AG08396 (cell line): Measurements from ENCODE around the gene TNIP1.

Experiments used
- DNase-seq: peaks from one replicate; pipeline ENCODE4 v3.0.0; 2012; ENCODE audit warnings: low spot score, mixed read lengths

Gene TNIP1

DNA sequence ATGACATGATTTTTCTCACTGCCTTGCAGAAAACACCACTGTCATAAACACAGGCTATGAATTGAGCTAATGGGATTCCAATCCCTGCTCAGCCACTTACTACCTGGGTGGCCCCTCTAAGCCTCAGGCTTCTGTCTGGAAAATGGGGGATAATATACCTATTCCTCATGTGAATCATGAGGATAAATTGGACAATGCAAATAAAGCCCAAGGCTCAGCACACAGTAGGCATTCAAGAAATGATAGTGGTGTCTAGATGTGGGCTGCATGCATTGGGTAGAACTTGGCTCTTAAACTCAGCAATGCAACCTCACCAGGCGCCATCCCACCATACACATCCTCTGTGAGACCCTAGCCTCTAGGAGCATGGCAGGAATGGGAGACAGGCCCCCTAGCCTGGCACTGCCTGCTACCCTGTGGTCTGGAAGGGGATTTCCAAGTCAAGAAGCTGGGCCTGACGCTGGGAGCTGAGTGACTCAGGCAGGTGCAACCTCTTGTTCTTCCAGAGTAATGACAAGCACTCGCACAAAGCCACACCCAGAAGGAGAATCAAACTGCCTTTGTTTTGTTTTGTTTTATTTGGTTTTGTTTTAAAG, 2.3 kb upstream of the TNIP1 start:
- DNase-seq, result no peak

DNA sequence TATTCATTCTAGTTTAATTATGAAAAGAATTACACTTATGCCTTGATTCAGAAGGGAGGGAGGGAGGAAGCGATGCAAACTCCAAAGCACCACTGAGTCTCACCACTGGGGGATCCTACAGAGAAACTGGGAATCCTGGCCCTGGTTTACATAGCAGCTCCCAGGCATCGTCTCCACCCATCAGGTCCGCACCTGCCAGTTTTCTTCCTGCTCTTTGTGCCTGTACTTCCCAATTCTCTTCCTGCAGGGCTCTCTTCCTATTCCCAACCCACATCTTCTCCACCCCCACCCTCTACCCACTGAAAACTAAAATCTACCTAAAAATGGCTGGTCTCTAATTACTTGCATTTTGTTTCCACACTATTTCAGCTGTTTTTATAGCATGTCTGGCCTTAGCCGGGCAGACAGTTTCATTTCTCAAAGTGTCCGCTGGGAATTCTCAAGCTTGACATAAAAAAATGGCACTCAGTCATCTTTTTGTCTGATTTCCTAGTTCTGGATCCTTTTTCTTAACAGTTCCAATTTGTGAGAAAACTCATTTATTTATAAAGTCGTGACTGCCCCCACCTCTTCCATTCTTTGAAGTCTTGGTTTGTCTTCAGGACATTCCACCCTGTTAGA, 1.6 kb upstream of the TNIP1 start:
- DNase-seq, result no peak

DNA sequence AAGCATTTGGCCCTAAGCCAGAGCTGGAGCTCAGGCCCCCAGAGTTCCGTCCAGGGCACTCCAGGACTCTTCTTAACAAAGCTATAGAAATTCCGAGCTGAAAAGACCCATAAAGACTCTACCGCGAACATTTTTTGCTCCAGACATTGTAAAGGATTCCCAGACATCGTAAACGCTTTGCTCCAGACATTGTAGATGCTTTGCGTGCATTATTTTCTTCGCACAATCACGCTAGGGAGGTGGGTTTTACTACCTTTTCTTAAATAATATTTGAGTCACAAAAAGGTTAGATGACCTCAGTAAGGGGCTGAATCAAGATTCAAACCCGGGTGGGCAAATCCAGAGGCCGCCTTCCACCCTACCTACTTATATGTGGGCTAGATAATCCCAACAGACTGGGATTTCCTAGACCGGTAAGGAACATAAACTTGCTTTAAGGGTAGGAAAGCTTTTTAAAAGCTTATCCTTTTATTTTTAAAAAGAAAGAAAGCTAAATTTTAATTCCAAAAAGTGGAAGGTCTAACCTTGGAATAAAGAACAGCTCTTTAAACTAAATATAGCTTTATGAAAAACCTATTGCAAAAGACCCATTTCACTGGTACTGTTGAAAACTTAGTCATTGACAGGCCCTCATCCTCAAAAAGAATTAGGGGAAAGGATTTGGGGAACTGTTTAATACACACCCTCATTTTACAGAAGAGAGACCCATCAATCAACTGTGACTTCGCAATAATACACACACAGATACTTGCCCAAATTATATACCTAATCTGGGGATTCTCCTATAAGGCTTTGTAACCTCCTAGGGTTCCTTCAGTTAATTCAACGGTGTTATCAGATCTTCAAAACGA, 822 bp upstream of the TNIP1 start:
- DNase-seq, result no peak

DNA sequence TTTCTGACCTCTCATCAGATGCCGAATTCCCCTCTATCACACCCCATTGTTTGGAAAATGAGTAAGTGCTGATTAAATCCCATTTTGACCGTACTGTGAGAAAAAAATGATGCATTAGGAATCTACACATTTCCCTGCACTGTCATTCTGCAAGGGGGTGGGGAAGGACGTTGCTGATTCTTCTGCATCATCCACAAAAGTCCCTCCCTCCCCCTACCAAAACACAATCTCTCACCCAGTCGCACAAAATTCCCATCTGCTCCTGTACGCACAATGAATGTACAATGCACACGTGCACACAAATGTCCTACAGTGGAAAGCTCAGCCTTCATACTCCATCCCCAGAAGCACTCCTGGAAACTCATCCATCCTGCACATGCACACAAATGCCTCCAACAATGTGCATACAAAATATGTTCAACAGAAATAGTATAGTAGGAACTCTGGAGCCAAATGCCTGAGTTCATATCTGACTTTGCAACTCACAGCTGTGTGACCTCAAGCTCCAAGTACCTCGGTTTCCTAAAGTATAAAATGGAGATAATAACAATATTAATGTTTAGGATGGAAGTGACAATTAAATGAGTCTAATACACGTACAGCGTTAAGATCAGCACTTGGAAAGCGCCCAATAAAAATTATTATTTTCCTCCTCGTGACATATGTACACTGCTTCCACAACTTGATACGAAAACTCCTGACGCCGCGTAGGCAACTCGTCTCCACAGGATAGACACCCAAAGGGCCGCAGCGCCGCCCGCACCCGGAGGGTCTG, 809 bp downstream of the TNIP1 start:
- peak; percentile 55 for DNase-seq

DNA sequence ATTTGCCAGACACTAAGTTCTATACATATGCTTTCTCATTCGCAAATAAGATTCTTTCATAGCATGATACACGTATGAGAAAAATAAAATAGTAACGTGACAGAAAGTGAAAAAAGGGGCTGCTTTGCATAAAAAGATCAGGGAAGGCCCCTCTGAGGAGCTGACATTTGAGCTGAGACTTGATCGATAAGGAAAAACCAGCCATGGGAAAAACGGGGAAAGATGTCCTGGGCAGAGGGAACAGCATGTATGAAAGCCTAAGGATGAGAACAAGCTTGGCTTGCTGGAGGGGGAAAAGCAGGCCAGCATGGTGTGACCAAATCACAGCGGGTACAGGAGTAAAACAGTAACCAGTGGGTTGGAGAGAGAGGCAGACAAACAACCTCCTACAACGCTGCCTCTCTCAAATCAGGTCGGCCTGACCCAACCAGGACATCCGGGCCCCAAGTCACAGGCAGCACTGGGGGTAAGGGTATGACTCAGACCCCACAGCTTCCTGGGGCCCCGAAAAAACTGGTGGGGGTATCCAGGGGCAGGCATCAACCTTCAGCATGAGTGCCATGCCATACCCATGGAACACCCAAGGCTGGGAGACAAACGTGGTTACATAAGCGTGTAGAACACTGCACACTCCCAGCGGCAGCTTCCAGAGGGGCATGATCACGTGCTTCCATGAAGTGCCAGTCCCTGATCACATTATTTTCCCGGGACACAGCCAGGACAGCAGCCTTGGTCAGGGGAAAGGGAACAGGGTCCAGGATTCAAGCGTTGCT, 2.2 kb downstream of the TNIP1 start:
- no peak for DNase-seq

DNA sequence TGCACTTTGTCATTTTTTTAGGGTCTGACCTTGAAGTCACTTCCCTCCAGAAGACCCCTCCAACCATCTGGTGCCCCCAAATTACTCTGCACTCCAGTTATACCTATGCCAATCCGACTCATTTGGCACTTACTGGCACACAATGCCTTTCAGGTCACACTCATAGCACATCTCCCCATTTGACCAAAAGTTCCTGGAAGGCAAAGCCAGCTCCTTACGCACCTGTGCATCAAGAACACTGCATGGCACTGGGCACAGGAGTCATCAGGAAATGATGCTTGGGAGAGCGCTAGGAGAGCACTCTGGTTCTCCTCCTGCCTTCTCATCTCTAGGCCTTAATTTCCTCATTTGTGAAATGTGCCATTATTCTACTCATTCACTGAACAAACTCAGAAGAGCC, 2.9 kb downstream of the TNIP1 start:
- DNase-seq, result no peak

- DNase-seq, result no peak
These were observed 3.4 kb downstream of the TNIP1 start for GRCh38 chr5:151077419-151077818.

DNA sequence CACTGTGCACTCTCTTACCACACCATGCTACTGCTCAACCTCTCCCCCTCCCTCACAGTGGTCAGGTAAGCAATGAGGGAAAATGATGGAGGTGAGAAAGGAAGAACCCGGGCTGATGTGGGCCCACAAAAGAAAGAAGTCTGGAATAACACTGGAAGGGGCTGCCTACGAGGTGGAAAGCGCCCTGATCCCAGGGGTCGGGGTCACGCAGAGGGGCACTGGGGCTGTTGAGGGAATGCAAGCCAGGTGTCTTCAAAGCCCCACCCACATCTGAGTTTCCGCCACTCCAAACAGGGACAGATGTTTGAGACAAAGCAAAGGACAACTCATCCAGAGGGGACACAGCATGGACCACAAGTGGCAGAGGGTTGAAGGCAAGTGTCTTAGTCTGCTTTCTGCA, 4.2 kb downstream of the TNIP1 start:
- DNase-seq, result no peak

DNA sequence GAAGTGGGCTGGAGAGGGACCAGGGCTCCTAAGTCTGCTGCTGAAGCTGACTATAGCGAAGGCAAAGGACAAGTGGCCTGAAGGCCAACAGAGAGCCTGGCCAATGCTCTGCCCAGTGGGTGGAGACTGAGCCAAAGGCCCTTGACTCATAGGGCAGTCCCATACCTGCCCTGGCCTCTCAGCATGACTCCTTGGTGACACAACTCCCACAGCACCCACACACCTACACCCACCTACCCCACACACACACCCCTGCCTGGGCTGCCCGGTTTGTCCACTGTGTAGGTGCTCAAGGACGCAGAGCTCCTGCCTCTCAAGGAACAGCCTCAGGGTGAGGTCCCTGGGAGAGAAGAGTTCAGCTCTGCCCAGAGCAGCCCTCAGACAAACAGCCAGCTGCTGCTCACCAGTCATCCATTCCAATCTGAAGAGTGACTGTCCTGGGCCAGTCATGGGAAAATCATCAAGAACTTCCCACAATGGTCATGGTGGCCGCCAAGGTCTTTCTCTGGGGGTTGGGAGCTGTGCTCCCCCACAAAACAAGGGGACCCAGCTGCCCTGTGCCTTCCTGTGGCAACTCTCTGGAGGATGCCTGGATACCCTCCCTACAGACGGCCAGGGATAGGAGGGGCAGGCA, 5.0 kb downstream of the TNIP1 start:
- DNase-seq, result peak; percentile 54

- no peak for DNase-seq
These were observed 6.3 kb downstream of the TNIP1 start for GRCh38 chr5:151074557-151074956.

- DNase-seq, result no peak
These were observed 7.6 kb downstream of the TNIP1 start for GRCh38 chr5:151073280-151073679.

GRCh38 chr5:151072630-151073025, 8.2 kb downstream of the TNIP1 start:
- peak; percentile 59 for DNase-seq

DNA sequence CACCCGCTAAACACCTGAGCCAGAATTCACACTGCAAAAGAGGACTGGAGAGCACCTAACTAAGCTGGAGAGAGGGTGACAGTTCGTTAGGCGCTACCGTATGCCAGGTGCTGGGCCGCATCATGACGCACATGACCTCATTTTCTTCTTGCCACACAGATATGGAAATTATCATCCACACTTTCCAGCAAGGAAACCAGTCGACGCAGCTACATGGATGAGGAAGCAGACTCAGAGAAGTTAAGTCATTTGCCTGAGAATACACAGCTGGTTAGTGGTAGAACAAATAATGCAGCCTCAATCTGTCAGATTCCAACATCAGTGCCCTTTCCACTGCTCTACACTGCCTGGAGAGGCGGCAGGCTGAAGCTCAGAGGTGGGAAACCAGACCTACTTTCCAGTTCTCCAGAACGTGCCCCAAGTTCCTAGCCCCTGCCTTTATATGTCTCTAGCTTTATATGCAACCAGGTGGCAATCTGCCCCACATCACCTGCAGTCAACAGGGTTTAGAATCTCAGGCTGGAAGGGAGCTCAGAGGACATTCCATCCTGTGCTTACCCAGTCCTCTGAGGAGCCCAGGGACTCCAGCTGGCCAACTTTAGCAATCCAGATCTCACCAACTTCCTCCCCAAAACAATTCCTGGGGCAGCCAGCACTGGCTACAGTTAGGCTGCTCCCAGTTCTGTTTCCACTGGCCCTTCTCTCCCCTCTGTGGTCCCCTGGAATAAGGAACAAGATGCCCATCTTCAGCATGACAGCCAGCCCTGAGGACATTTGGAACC, 8.8 kb downstream of the TNIP1 start:
- DNase-seq, result no peak

DNA sequence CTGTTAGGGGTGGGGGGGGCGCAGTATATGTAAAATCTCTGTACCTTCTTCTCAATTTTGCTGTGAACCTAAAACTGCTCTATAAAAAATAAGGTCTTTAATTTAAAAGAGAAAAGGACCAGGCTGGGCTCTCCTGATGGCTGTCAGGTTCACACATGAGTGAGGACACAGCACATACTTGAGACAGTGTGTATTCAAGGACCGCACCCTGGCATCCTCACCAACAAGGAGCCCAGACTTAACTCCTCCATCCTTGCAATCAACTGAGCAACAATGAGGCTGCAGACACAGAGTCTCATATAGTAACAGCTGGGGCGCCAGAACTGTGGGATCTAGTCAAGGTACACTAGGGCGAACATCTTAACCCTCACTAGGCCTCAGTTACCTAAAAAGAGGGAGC, 9.8 kb downstream of the TNIP1 start:
- DNase-seq, result no peak

DNA sequence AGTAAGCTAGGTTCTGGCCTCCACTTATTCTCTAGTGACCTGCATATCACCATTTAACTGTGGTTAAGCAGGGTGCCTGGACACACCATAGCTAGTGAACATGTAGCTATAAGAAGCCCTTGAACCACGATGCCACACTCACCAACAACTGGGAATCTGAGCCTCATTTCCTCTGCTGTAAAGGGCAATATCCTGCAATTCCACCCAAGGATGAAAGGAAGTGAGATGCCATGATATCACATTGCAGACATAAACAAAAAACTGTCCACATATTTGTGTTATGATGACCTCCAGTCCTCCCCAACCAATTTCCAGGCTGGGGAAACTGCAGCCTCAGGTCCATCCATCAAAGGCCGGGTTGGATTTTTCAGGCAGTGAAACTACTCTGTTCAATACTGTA, 10.4 kb downstream of the TNIP1 start:
- DNase-seq, result peak; percentile 42

- DNase-seq, result no peak
These were observed 12.2 kb downstream of the TNIP1 start for GRCh38 chr5:151068433-151069197.

- DNase-seq, result no peak
These were observed 13.0 kb downstream of the TNIP1 start for GRCh38 chr5:151067632-151068432.

- no peak for DNase-seq
These were observed 13.9 kb downstream of the TNIP1 start for GRCh38 chr5:151066920-151067319.

DNA sequence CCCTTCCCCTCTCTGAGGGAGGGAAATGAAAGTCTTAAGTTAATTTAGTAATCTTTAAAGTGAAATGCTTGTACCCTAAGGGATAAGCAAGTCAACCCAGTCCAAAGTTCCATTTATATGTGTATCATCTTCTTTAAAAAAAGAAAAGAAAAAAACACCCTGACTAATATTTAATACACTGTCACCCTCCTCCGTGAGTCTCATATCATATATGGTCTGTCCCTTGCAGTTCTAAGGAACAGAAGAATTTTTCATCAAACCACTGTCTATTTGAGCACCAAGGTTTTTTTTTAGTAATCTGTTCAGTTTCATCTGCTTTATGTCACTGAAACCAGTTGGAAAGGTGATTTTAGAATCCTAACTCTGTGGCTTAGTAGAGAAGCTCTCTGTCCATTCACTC, 15.2 kb downstream of the TNIP1 start:
- no peak for DNase-seq
